ENCODE data around the gene SLC22A4.
A peak's percentile ranks its signal among the peaks of the same experiment; 100 is the strongest.

The SLC22A4 gene

DNA sequence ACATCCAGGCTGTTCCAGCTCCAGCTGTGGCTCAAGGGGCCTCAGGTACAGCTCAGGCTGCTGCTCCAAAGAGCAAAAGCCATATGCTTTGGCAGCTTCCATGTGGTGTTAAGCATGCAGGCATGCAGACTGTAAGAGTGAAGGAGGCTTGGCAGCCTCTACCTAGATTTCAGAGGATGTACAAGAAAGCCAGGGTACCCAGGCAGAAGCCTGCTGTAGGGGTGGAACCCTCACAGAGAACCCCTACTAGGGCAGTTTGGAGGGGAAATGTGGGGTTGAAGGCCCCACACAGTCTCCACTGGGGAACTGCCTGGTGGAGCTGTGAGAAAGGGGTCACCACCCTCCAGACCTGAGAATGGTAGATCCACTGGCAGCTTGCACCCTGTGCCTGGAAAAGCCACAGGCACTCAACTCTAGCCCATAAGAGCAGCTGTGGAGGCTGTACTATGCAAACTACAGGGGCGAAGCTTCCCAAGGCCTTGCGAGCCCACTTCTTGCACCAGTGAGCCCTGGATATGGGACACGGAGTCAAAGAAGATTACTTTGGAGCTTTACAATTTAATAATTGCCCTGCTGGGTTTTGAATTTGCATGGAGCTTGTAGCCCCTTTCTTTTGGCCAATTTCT lies 61.1 kb downstream of the SLC22A4 start:
- no peak overlapping the region for H3K27ac ChIP-seq
- TF ChIP-seq, protein P1, sequence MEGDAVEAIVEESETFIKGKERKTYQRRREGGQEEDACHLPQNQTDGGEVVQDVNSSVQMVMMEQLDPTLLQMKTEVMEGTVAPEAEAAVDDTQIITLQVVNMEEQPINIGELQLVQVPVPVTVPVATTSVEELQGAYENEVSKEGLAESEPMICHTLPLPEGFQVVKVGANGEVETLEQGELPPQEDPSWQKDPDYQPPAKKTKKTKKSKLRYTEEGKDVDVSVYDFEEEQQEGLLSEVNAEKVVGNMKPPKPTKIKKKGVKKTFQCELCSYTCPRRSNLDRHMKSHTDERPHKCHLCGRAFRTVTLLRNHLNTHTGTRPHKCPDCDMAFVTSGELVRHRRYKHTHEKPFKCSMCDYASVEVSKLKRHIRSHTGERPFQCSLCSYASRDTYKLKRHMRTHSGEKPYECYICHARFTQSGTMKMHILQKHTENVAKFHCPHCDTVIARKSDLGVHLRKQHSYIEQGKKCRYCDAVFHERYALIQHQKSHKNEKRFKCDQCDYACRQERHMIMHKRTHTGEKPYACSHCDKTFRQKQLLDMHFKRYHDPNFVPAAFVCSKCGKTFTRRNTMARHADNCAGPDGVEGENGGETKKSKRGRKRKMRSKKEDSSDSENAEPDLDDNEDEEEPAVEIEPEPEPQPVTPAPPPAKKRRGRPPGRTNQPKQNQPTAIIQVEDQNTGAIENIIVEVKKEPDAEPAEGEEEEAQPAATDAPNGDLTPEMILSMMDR (IDR thresholded peaks at IDR 0.05), result no peak
- no peak for TF ChIP-seq ZFX (IDR thresholded peaks at IDR 0.05; ENCODE audit: borderline replicate concordance)

DNA sequence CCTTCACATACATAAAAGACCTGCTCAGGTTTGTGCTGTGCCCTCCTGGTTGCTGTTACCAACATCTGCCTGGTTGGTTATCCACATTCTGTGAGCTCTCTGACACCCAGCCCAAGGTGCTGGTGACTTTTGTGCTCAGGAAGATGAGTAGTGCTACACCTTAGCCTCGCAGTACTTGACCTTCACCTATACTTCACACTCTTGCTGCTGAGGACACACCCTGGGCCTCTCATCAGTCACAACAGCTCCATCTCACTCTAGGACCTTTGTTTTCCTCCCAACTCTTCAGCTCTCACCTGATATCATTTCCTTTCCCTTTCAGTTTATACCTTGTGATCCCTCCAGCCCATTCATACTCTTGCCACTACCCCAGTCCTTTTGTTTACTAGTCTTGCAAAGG lies 64.6 kb downstream of the SLC22A4 start:
- TF ChIP-seq, protein P1 (IDR thresholded peaks at IDR 0.05), result no peak
- no peak overlapping the region for H3K27ac ChIP-seq

DNA sequence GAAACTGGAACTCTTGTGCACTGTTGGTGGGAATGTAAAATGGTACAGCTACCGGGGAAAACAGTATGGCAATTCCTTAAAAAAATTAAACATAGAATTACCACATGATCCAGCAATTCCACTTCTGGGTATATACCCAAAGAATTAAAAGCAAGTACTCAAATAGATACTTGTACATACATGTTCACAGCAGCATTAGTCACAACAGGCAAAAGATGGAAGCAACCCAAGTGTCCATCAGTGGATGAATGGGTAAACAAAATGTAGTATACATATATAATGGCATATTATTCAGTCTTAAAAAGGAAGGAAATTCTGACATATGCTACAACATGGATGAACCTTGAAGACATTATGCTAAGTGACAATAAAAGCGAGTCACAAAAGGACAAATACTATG lies 67.9 kb downstream of the SLC22A4 start:
- no peak overlapping the region for H3K27ac ChIP-seq
- TF ChIP-seq ZFX (IDR thresholded peaks at IDR 0.05; ENCODE audit: borderline replicate concordance), result no peak
- TF ChIP-seq, protein P1 (IDR thresholded peaks at IDR 0.05), result no peak

DNA sequence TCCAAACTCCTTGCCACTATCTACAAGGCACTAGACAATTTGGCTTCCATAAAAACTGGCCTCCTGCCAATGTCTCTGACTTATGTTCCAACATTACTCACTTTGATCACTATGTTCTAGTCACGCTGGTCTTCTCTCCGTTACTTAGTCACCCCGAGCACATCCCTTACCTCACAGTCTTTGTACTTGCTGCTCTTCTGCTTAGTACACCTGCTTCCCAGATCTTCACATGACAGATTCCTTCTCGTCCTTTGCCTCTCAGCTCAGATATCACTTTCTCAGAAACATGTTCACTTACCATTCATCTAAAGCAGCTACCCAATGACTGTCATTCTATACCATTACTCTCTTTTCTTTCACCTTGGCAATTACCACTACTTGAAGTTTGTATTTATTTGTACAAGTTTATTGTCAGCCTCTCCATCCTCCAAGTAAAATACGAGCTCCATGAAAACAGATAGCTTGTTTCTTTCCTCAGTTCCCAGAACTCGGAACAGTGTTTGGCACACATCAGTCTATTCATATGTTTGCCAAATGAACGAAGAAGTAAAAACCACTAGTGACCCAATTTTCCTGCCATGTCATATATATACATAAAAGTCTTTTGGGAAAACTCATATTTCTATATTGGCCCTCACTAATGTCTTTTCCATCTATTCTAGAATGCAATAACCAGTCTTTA lies 69.4 kb downstream of the SLC22A4 start:
- H3K27ac ChIP-seq, result no peak overlapping the region
- no peak for TF ChIP-seq ZFX (IDR thresholded peaks at IDR 0.05; ENCODE audit: borderline replicate concordance)
- TF ChIP-seq, protein P1 (IDR thresholded peaks at IDR 0.05), result no peak

DNA sequence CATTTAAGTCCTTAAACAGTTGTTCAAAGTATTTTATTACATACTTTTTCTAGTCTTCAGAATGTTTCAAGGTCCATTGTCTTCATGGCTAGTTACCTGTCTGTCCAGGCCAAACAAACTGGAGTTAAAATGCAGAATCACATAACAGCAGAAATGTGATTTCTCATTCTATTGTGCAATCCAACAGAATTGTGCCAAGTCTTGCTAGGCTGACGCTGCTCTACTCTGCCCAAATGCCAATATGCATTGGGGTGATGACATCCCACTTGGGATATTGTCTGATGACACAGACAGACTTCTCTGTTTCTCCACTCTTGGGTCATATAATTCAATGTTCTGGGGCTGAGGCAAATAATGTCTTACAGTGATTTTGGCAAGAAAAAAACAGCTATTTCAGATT lies 70.1 kb downstream of the SLC22A4 start:
- H3K27ac ChIP-seq, result no peak overlapping the region
- TF ChIP-seq, protein P1 (IDR thresholded peaks at IDR 0.05), result no peak
- TF ChIP-seq ZFX (IDR thresholded peaks at IDR 0.05; ENCODE audit: borderline replicate concordance), result no peak

DNA sequence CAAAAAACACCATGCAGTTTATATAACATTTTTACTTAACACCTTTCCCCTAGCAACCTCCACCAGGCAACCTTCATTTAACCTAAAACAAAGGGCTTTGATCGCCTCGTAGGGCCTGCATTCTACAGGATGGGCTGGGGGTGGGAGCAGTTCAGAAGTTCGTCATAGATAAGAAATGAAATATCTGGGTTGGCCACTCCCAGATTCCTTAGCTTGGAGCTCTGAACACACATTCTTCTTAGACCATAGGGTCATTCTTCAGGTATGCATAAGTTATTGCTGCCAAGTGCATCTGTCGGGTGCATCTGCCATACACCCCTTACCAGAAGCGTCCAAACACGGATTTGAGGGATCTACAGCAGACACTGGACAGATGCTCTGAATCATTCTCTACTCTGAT lies 71.0 kb downstream of the SLC22A4 start:
- no peak overlapping the region for H3K27ac ChIP-seq
- TF ChIP-seq, protein P1 (IDR thresholded peaks at IDR 0.05), result no peak
- TF ChIP-seq ZFX (IDR thresholded peaks at IDR 0.05; ENCODE audit: borderline replicate concordance), result no peak

DNA sequence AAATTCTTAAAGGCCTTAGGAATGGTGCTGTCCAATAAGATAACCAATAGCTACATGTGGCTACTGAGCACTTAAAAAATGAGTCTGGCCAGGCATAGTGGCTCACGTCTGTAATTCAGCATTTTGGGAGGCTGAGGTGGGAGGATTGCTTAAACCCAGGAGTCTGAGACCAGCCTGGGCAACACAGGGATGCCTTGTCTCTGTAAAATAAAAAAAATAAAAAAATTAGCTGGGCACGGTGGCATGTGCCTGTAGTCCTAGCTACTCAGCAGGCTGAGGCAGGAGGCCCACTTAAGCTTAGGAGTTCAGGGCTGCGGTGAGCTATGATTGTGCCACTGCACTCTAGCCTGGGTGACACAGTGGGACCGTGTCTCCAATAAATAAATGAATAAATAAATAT lies 74.0 kb downstream of the SLC22A4 start:
- 0 out of 2 replicates have a peak overlapping the region, but pooled peaks have one; percentile 17 for H3K27ac ChIP-seq
- TF ChIP-seq ZFX (IDR thresholded peaks at IDR 0.05; ENCODE audit: borderline replicate concordance), result no peak
- TF ChIP-seq, protein P1 (IDR thresholded peaks at IDR 0.05), result no peak

All from 22Rv1 (cell line).